GM19452 (cell line): ENCODE results near the gene GCNT2.
"Not testable (repeated sequence)": the region's sequence is repeated elsewhere in the genome, so short reads cannot be mapped to it uniquely, and the experiment has no call there.

Experiments used
- ATAC-seq: cut with Tn5 transposase; IDR thresholded peaks from one replicate; pipeline ENCODE4 v1.9.1; 2021; ENCODE audit not compliant: unreplicated experiment

GCNT2 gene

DNA sequence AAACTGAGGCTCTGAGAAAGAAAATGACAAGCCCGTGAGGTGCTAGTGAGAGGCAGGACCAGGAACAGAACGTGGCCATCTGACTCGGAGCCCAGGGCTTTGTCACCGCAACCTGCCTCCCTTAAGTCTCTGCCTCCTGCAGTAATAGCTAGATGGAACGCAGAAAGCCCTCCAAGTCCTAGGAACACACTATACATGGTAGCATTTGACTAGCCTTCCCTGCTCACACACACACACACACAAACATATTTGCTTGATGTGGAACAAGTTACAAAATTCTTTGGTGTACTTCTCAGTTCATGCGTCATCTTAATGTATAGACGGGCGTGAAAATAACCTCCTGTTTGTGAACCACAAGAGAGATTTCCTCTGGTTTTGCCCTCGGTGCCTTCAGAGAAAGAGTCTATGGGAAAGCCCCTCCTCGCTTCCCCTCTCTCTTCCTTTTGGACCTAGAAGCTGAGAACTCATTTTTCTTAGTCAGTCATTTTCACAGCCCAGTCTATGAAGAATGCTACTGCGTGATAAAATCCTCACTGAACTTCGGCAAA is 134.4 kb downstream of the GCNT2 start:
- ATAC-seq = no peak

DNA sequence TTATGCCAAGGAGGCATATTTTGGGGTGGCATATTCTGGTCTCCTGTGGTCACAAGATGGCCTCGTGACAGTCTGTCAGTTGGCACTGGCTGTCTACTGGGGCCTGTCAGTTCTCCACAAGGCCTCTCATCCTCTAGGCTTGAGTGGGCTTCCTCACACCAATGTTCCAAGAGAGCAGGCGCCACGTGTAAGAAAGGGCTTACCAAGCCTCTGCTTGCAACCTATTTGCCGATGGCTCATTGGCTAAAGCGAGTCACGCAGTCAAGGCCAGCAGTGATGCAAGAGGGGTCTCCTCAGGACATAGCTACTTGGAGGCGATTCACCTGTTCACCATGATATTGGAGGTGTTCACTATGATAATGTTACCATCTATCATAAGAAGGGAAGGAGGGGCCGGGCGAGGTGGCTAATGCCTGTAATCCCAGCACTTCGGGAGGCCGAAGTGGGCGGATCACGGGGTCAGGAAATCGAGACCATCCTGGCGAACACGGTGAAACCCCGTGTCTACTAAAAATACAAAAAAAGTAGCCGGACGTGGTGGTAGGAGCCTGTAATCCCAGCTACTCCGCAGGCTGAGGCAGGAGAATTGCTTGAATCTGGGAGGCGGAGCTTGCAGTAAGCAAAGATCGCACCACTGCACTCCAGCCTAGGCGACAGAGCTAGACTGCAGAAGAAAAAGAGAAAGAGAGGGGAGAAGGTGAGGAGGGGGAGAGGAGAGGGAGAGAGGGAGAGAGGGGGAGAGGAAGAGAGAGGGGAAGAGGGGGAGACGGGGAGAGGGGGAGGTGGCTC is 138.0 kb downstream of the GCNT2 start:
- ATAC-seq = no peak

DNA sequence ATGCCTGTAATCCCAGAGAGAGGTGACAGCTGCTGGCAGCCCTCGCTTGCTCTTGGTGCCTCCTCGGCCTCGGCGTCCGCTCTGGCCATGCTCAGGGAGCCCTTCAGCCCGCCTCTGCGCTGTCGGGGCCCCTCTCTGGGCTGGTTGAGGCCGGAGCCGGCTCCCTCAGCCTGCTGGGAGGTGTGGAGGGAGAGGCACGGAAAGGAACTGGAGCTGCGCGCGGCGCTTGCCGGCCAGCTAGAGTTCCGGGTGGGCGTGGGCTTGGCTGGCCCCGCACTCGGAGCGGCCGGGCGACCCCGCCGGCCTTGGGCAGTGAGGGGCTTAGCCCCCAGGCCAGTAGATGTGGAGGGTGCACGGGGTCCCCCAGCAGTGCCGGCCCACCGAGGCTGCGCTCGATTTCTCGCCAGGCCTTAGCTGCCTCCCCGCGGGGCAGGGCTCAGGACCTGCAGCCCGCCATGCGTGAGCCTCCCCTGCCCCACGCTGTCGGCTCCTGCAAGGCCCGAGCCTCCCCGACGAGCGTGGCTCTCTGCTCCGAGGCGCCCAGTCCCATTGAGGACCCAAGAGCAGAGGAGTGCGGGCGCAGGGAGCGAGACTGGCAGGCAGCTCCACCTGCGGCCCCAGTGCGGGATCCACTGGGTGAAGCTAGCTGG is 138.7 kb downstream of the GCNT2 start:
- no peak for ATAC-seq

DNA sequence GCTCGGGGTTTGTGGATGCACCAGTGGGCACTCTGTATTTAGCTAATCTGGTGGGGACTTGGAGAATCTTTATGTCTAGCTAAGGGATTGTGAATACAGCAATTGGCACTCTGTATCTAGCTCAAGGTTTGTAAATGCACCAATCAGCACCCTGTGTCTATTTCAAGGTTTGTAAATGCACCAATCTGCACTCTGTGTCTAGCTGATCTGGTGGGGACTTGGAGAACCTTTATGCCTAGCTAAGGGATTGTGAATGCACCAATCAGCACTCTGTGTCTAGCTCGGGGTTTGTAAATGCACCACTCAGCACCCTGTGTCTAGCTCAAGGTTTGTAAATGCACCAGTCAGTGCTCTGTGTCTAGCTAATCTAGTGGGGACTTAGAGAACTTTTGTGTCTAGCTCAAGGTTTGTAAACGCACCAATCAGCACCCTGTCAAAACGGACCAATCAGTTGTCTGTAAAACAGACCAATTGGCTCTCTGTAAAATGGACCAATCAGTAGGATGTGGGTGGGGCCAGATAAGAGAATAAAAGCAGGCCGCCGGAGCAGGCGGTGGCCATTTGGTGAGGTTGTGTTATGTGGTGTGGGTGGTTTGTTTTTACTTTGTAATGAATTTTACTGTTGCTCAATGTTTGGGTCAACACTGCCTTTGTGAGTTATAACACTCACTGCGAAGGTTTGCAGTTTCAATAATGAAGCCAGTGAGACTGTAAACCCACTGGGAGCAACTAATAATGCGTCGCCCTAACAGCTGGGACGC is 139.5 kb downstream of the GCNT2 start:
- ATAC-seq = not testable (repeated sequence)

DNA sequence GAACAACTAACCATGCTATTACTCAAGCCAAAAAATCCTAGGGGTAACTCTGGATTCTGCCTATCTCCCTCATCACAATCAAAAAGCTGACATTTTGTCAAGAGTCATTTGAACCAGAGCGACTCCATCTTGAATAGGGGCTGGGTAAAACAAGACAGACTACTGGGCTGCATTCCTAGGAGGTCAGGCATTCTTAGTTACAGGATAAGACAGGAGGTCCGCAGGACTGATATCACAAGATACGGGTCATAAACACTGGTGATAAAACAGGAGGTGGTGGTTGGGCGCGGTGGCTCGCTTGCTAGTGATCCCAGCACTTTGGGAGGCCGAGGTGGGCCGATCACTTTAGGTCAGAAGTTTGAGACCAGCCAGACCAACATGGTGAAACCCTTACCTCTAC is 141.1 kb downstream of the GCNT2 start:
- ATAC-seq = no peak

DNA sequence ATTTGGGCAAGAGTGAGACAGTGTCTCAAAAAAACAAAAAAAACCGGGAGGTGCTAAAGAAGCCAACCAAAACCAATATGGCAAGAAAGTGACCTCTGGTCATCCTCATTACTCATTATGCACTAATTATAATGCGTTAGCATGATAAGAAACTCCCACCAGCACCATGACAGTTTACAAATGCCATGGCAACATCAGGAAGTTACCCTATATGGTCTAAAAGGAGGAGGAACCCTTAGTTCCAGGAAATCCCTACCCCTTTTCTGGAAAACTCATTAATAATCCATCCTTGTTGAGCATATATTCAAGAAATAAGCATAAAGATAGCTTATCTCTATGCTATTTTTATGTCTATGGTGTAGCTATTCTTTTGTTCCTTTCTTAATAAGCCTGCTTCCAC is 141.6 kb downstream of the GCNT2 start:
- ATAC-seq = no peak

DNA sequence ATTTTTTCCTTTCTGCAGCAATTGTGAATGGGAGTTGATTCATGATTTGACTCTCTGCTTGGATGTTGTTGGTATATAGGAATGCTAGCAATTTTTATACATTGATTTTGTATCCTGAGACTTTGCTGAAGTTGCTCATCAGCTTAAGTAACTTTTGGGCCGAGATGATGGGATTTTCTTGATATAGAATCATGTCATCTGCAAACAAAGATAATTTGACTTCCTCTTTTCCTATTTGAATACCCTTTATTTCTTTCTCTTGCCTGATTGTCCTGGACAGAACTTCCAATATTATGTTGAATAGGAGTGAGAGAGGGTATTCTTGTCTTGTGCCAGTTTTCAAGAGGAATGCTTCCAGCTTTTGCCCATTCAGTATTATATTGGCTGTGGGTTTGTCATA is 144.4 kb downstream of the GCNT2 start:
- not testable (repeated sequence) for ATAC-seq

DNA sequence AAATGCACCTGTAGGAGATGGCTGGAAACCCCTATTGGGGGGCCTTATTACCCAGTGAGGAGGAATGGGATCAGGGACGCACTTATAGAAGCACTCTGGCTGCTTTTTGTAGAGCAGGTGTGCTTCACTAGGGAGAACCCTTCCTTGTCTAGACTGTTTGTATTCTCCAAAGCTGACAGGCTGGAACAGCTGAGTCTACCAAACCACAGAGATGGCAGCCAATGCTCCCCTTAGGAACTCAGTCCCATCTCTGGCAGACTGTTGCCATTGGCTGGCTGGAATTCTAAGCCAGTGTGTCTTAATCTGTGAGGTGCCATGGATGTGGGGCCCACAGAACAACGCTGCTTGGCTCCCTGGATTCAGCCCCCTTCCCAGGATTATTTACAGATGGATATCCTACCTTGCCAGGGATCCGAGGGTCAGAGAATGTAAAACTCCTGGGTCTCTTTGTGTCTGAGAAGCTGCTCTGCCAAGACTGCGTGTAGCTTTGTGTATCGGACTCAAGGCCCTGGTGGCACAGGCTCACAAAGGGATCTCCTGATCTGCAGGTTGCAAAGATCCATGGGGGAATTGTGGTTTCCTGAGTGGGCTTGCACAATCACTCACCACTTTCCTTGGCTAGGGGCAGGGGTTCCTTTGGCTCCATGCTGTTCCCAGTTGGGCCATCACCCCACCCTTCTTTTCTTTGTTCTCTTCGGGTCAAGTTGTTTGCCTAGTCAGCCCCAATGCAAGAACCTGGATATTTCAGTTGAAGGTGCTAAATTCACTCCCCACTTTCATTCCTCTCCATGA is 147.2 kb downstream of the GCNT2 start:
- ATAC-seq = no peak

DNA sequence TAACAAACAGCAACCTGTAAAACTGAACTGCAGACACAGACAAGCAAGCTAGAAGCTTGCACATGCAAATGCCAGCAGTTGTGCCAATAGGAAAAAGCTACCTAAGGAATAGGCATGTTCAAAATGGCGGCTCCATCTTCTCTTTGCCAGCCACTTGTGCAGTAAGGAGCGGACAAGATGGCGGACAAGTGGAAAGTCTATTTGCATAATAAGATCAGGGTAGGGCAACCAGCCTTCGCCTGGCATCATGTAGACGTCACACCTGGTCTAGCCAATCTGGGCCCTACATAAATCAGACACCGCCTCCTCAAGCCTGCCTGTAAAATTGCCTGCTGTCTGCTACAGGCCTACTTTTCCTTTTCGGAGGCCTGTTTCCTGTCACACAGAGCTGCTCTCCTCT is 155.3 kb downstream of the GCNT2 start:
- ATAC-seq = no peak

DNA sequence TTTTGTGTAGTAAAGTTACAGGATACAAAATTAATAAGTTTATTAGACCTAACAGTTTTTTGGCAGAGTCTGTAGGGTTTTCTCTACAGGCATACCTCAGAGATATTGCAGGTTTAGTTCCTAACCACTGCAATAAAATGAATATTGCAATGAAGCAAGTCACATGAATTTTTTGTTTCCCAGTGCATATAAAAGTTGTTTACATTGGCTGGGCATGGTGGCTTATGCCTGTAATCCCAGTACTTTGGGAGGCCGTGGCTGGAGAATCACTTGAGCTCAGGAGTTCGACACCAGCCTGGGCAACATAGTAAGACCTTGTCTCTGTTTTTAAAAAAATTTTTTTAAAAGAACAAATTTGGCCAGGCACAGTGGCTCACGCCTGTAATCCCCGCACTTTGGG is 157.3 kb downstream of the GCNT2 start:
- ATAC-seq = no peak
